A549 (cell line): Measurements from ENCODE around the gene RPLP2. TPM values are rescaled to one million over a fixed set of nuclear protein-coding genes. Genes with fewer than 3 reads are reported as not detected.

Experiments
- ATAC-seq, 2 experiments: fragments of 200-7000 bp in 1 of 2; fragments of >200 bp in 1 of 2; cut with Nextera tagmentation in 1 of 2; cut with Tn5 transposase in 1 of 2; 3 replicates each; pipeline versions ENCODE4 v1.8.0 to v1.9.1; 2018 to 2020; ENCODE audit warnings: mild to moderate bottlenecking in 1 of 2, moderate library complexity in 1 of 2
- CTCF ChIA-PET: fragments of 300-600 bp; sonication (Branson Sonifier 250); formaldehyde crosslinking; extraction: SDS; loops from one replicate; lab custom pipeline; 2021; ENCODE audit warnings: antibody characterized with exemption, inconsistent platforms; lab: Yijun Ruan, JAX
- POLR2A ChIA-PET: fragments of 350-600 bp; formaldehyde crosslinking; extraction: SDS; loops from one replicate; lab custom pipeline; 2021; ENCODE audit warnings: antibody characterized with exemption, inconsistent platforms; lab: Yijun Ruan, JAX
- DNase-seq, 2 experiments: peaks; one replicate each; pipeline versions ENCODE4 v3.0.0 to v3.0.0-alpha.2; 2011 to 2016; ENCODE audit warnings: low read depth in 1 of 2, low spot score in 1 of 2
- FAIRE-seq: peaks from 2 replicates; lab custom pipeline; 2011; peaks lifted over from hg19 to GRCh38; lab: Jason Lieb, UNC
- H3K27ac ChIP-seq, 2 experiments: fragments of >200 bp; sonication (Bioruptor Twin); formaldehyde crosslinking; 3 replicates each; pipeline ENCODE4 v1.5.1; 2016 to 2017
- H3K4me1 ChIP-seq: fragments of >200 bp; sonication (Bioruptor Twin); formaldehyde crosslinking; 3 replicates; pipeline ENCODE4 v1.6.1; 2016
- H3K4me2 ChIP-seq: fragments of >200 bp; sonication (Bioruptor Twin); formaldehyde crosslinking; 3 replicates; pipeline ENCODE4 v1.6.1; 2016
- H3K4me3 ChIP-seq: fragments of >200 bp; sonication (Bioruptor Twin); formaldehyde crosslinking; 3 replicates; pipeline ENCODE4 v1.5.1; 2016
- H3K9me3 ChIP-seq: fragments of >200 bp; sonication (Bioruptor Twin); formaldehyde crosslinking; 3 replicates; pipeline ENCODE4 v1.6.1; 2016
- BHLHE40 ChIP-seq: IDR thresholded peaks from 2 replicates; pipeline ENCODE4 v1.6.1; 2012; ENCODE audit warnings: low read depth, low read length, inconsistent platforms
- E2F6 ChIP-seq: IDR thresholded peaks from 2 replicates; pipeline ENCODE4 v1.6.1; 2012; ENCODE audit warnings: low read depth, borderline replicate concordance
- EHF ChIP-seq: fragments of 250-450 bp; sonication (Bioruptor Pico); IDR thresholded peaks from 2 replicates; pipeline ENCODE4 v1.5.0; 2020; ENCODE audit warnings: mild to moderate bottlenecking
- ELK1 ChIP-seq: fragments of 150-350 bp; IDR thresholded peaks from 2 replicates; pipeline ENCODE4 v1.6.1; 2014; ENCODE audit warnings: low read depth, mild to moderate bottlenecking, low read length
- EP300 ChIP-seq, 2 experiments: fragments of >200 bp; sonication (Bioruptor Twin); formaldehyde crosslinking; IDR thresholded peaks; 2 replicates in 1 of 2; 3 replicates in 1 of 2; pipeline ENCODE4 v1.6.1; 2016 to 2017
- FOXS1 ChIP-seq: fragments of 250-450 bp; sonication (Bioruptor Pico); IDR thresholded peaks from 2 replicates; pipeline ENCODE4 v1.5.0; 2020; ENCODE audit warnings: mild to moderate bottlenecking, moderate library complexity
- GATA3 ChIP-seq: IDR thresholded peaks from 2 replicates; pipeline ENCODE4 v1.6.1; 2012; ENCODE audit warnings: borderline replicate concordance
- HDAC2 ChIP-seq: fragments of 200-600 bp; sonication (generic); IDR thresholded peaks from 2 replicates; pipeline ENCODE4 v1.6.1; 2016
- HEYL ChIP-seq: fragments of 250-450 bp; sonication (Bioruptor Pico); IDR thresholded peaks from 2 replicates; pipeline ENCODE4 v1.8.0; 2021; ENCODE audit warnings: mild to moderate bottlenecking, moderate library complexity
- HOXA7 ChIP-seq: fragments of 250-450 bp; sonication (Bioruptor Pico); IDR thresholded peaks from 2 replicates; pipeline ENCODE4 v1.5.0; 2020; ENCODE audit warnings: mild to moderate bottlenecking, moderate library complexity
- HOXB13 ChIP-seq: fragments of 250-450 bp; sonication (Bioruptor Pico); IDR thresholded peaks from 2 replicates; pipeline ENCODE4 v1.5.0; 2020; ENCODE audit warnings: low read depth, mild to moderate bottlenecking, moderate library complexity
- JUNB ChIP-seq: fragments of >200 bp; sonication (Bioruptor Twin); formaldehyde crosslinking; IDR thresholded peaks from 2 replicates; pipeline ENCODE4 v1.6.1; 2016
- KDM1A ChIP-seq: fragments of 200-600 bp; sonication (generic); IDR thresholded peaks from 2 replicates; pipeline ENCODE4 v1.6.1; 2016; ENCODE audit warnings: low read depth, mild to moderate bottlenecking
- KDM5A ChIP-seq: fragments of 200-600 bp; sonication (generic); IDR thresholded peaks from 2 replicates; pipeline ENCODE4 v1.6.1; 2016; ENCODE audit warnings: antibody characterized with exemption, mild to moderate bottlenecking
- MAFK ChIP-seq: fragments of 450-650 bp; IDR thresholded peaks from 2 replicates; pipeline ENCODE4 v1.6.1; 2014; ENCODE audit not compliant: partially characterized antibody
- MAZ ChIP-seq: fragments of 150-350 bp; IDR thresholded peaks from 2 replicates; pipeline ENCODE4 v1.6.1; 2014; ENCODE audit warnings: antibody characterized with exemption, low read depth, low read length, borderline replicate concordance
- NPAS2 ChIP-seq: fragments of 250-450 bp; sonication (Bioruptor Pico); IDR thresholded peaks from 2 replicates; pipeline ENCODE4 v1.8.0; 2022; ENCODE audit warnings: mild to moderate bottlenecking, moderate library complexity, borderline replicate concordance
- PBX3 ChIP-seq: IDR thresholded peaks from 2 replicates; pipeline ENCODE4 v1.6.1; 2012
- POLR2A ChIP-seq: IDR thresholded peaks from 2 replicates; pipeline ENCODE4 v1.6.1; 2012; ENCODE audit warnings: mild to moderate bottlenecking, low read length
- RAD21 ChIP-seq, 2 experiments: fragments of >200 bp in 1 of 2; sonication (Bioruptor Twin) in 1 of 2; formaldehyde crosslinking in 1 of 2; IDR thresholded peaks in 1 of 2; conservative IDR thresholded peaks in 1 of 2; 2 replicates in 1 of 2; 3 replicates in 1 of 2; pipeline ENCODE4 v1.6.1; 2012 to 2018; ENCODE audit warnings: inconsistent platforms in 1 of 2
- RCOR1 ChIP-seq: fragments of 150-350 bp; IDR thresholded peaks from 2 replicates; pipeline ENCODE4 v1.6.1; 2014; ENCODE audit warnings: antibody characterized with exemption, low read length, low read depth
- RFX5 ChIP-seq: fragments of 450-650 bp; IDR thresholded peaks from 2 replicates; pipeline ENCODE4 v1.7.1; 2014; ENCODE audit warnings: antibody characterized with exemption, mild to moderate bottlenecking, moderate library complexity
- SMC3 ChIP-seq: fragments of >200 bp; sonication (Bioruptor Twin); formaldehyde crosslinking; IDR thresholded peaks from 3 replicates; pipeline ENCODE4 v1.6.1; 2018; ENCODE audit warnings: inconsistent platforms
- TFCP2L1 ChIP-seq: fragments of 250-450 bp; sonication (Bioruptor Pico); IDR thresholded peaks from 2 replicates; pipeline ENCODE4 v1.5.0; 2021; ENCODE audit warnings: mild to moderate bottlenecking
- TP53 ChIP-seq: fragments of 250-450 bp; sonication (Bioruptor Pico); IDR thresholded peaks from 2 replicates; pipeline ENCODE4 v1.5.0; 2021; ENCODE audit warnings: mild to moderate bottlenecking, moderate library complexity
- ZC3H11A ChIP-seq: fragments of 450-650 bp; IDR thresholded peaks from 2 replicates; pipeline ENCODE4 v1.6.1; 2014; ENCODE audit warnings: antibody characterized with exemption, mild to moderate bottlenecking
- WGBS: methylation state at CpG from one replicate; pipeline ENCODE4 v1.1.6; 2017; ENCODE audit errors: missing lambda C conversion rate; 5-methylcytosine and 5-hydroxymethylcytosine counted together
- polyA plus RNA-seq, 4 experiments: library from polyadenylated mRNA; depleted of rRNA in 3 of 4; stranded (reverse); fragments of >200 nt; fragmentation: RNase III in 1 of 4; extraction: RNeasy Plus Mini Kit Qiagen cat#74134 plus additional on column Dnase treatment in 1 of 4; gene quantifications; 2 replicates in 3 of 4; 3 replicates in 1 of 4; pipeline ENCODE4 v1.2.3, GENCODE V29; 2011 to 2017

RPLP2 gene
- polyA plus RNA-seq, 2 of the 4 experiments (the other 2 are of a cell fraction) = 1,493 to 2,508 TPM

GRCh38 chr11:767238-767637, 42.5 kb upstream of the RPLP2 start:
- Histone ChIP-seq H3K27ac (no peak overlapping the region), H3K4me3 (no peak overlapping the region), H3K9me3 (no peaks in the 10 kb centered on the region), H3K4me1 (peaks cover 21% of the 10 kb centered on the region), H3K4me2 (no peak overlapping the region)
- no peak for ATAC-seq
- FAIRE-seq = no peak
- no peak for DNase-seq
- CTCF ChIA-PET = interaction anchor here (4.1 kb wide), 1 partner anchor 11 kb away, joined by 44 read pairs; the partner anchor contains the start of gene GATD1
- 93% methylated on average over 11 of the region's 11 CpGs for WGBS
- no peak for TF ChIP-seq HOXA7 (CRISPR knock-in tag)
- no peak for TF ChIP-seq GATA3
- no peak for TF ChIP-seq SMC3
- no peak for TF ChIP-seq E2F6
- no peak for TF ChIP-seq ELK1
- no peak for TF ChIP-seq MAZ
- no peak for TF ChIP-seq EHF (CRISPR knock-in tag)
- TF ChIP-seq BHLHE40 = no peak
- no peak for TF ChIP-seq ZC3H11A
- no peak for TF ChIP-seq RAD21 (conservative IDR thresholded peaks at IDR 0.05 in 1 of 2, IDR thresholded peaks at IDR 0.05 in 1 of 2)
- TF ChIP-seq RCOR1 = no peak
- TF ChIP-seq HEYL (CRISPR knock-in tag) = no peak
- TF ChIP-seq RFX5 = no peak
- no peak for TF ChIP-seq FOXS1 (CRISPR knock-in tag)
- no peak for TF ChIP-seq MAFK
- TF ChIP-seq HOXB13 (CRISPR knock-in tag) = no peak
- TF ChIP-seq TP53 (CRISPR knock-in tag) = no peak
- no peak for TF ChIP-seq JUNB
- no peak for TF ChIP-seq NPAS2
- POLR2A ChIA-PET = no interaction called here

- no peak overlapping the region for H3K4me3 ChIP-seq
- DNase-seq (no peak), FAIRE-seq (no peak), ATAC-seq (no peak)
- WGBS = 89% methylated on average over 21 of the region's 23 CpGs
- H3K9me3 ChIP-seq = no peaks in the 10 kb centered on the region
- peaks cover 28% of the 10 kb centered on the region for H3K4me1 ChIP-seq
- POLR2A ChIA-PET = no interaction called here
- H3K4me2 ChIP-seq = no peak overlapping the region
- H3K27ac ChIP-seq = no peak overlapping the region
- CTCF ChIA-PET = interaction anchor here (1.1 to 2.7 kb wide), 5 partner anchors 12 to 19 kb away, joined by 3 to 14 read pairs (median 7); no protein-coding TSS in a partner anchor
- TF ChIP-seq TFCP2L1 = no peak
- no peak for TF ChIP-seq KDM1A
- TF ChIP-seq HDAC2 = no peak
- TF ChIP-seq EP300 (IDR thresholded peaks at IDR 0.05) = no peak
- no peak for TF ChIP-seq RAD21 (conservative IDR thresholded peaks at IDR 0.05 in 1 of 2, IDR thresholded peaks at IDR 0.05 in 1 of 2)
- TF ChIP-seq RCOR1 = no peak
- TF ChIP-seq POLR2A = no peak
- no peak for TF ChIP-seq PBX3
- TF ChIP-seq KDM5A = no peak
Observed at GRCh38 chr11:769887-770641, 39.7 kb upstream of the RPLP2 start.
